Right atrium auricular region (tissue), 2 donors: Measurements from ENCODE around the gene THAP7. TPM values are rescaled to one million over a fixed set of nuclear protein-coding genes. Genes with fewer than 3 reads are reported as not detected.

Experiments
- DNase-seq: peaks from one replicate; pipeline ENCODE4 v3.0.0-alpha.2; 2019; ENCODE audit warnings: low spot score
- H3K27ac ChIP-seq, 2 donors: fragments of 200-600 bp; sonication (generic); 1 replicate in 1 of 2; 2 replicates in 1 of 2; pipeline ENCODE4 v1.5.1; 2016 to 2019
- H3K27me3 ChIP-seq, 2 donors: fragments of 200-600 bp; sonication (generic); one replicate each; pipeline versions ENCODE4 v1.5.1 to v1.6.0; 2017 to 2019
- H3K36me3 ChIP-seq: fragments of 200-600 bp; sonication (generic); one replicate; pipeline ENCODE4 v1.5.1; 2016
- H3K4me1 ChIP-seq, 2 donors: fragments of 200-600 bp; sonication (generic); one replicate each; pipeline versions ENCODE4 v1.5.1 to v1.6.0; 2017 to 2019
- H3K4me3 ChIP-seq, 2 donors: fragments of 200-600 bp; sonication (generic); 1 replicate in 1 of 2; 2 replicates in 1 of 2; pipeline ENCODE4 v1.5.1; 2017 to 2019; ENCODE audit warnings: mild to moderate bottlenecking in 1 of 2, moderate library complexity in 1 of 2
- H3K9me3 ChIP-seq, 2 donors: fragments of 200-600 bp; sonication (generic); one replicate each; pipeline ENCODE4 v1.5.1; 2019
- CTCF ChIP-seq, 2 donors: fragments of 200-600 bp; sonication (generic); IDR thresholded peaks; one replicate each; pipeline ENCODE4 v1.5.1; 2019; ENCODE audit warnings: antibody characterized with exemption in 2 of 2
- total RNA-seq, 2 donors: library from RNA; depleted of rRNA; stranded (reverse); fragments of >200 nt; gene quantifications; one replicate each; pipeline ENCODE4 v1.1.0, GENCODE V29; 2016

Gene THAP7
- total RNA-seq, 2 donors from 2014 or later: 39.8 to 51.1 TPM

- no peaks in the 10 kb centered on the region for H3K27me3 ChIP-seq
- H3K4me3 ChIP-seq: peak overlapping the region; percentile 67 to 68
- TF ChIP-seq CTCF (IDR thresholded peaks at IDR 0.05): peak in 1 of 2 donors; percentile 10
- H3K27ac ChIP-seq: peak overlapping the region; percentile 50 to 64
- no peaks in the 10 kb centered on the region for H3K36me3 ChIP-seq
- H3K4me1 ChIP-seq: peaks cover 0 to 29% of the 10 kb centered on the region in 2 donors
- no peaks in the 10 kb centered on the region for H3K9me3 ChIP-seq
- DNase-seq: no peak
Measured at GRCh38 chr22:20957683-20958431, 44.1 kb downstream of the THAP7 start.

GRCh38 chr22:20957102-20957682 lies 44.7 kb downstream of the THAP7 start:
- no peak for TF ChIP-seq CTCF (IDR thresholded peaks at IDR 0.05)
- peak overlapping the region; percentile 67 to 68 for H3K4me3 ChIP-seq
- DNase-seq: no peak
- H3K36me3 ChIP-seq: peaks cover 5% of the 10 kb centered on the region
- peaks cover 0 to 29% of the 10 kb centered on the region in 2 donors for H3K4me1 ChIP-seq
- H3K27ac ChIP-seq: peak overlapping the region; percentile 50 to 64
- no peaks in the 10 kb centered on the region for H3K9me3 ChIP-seq
- H3K27me3 ChIP-seq: no peaks in the 10 kb centered on the region

- no peak for TF ChIP-seq CTCF (IDR thresholded peaks at IDR 0.05)
- Histone ChIP-seq H3K4me3 (peak overlapping the region; percentile 67 to 68), H3K27ac (peak overlapping the region; percentile 50 to 64), H3K9me3 (no peaks in the 10 kb centered on the region), H3K27me3 (no peaks in the 10 kb centered on the region), H3K4me1 (peaks cover 0 to 29% of the 10 kb centered on the region in 2 donors), H3K36me3 (peaks cover 12% of the 10 kb centered on the region)
- no peak for DNase-seq
Measured at GRCh38 chr22:20956258-20957101, 45.4 kb downstream of the THAP7 start.

- Histone ChIP-seq H3K4me3 (no peak overlapping the region), H3K27me3 (no peaks in the 10 kb centered on the region), H3K9me3 (no peaks in the 10 kb centered on the region), H3K27ac (no peak overlapping the region), H3K36me3 (peaks cover 22% of the 10 kb centered on the region), H3K4me1 (peaks cover 0 to 29% of the 10 kb centered on the region in 2 donors)
- DNase-seq: no peak
- no peak for TF ChIP-seq CTCF (IDR thresholded peaks at IDR 0.05)
Measured at GRCh38 chr22:20955548-20955947, 46.4 kb downstream of the THAP7 start.

GRCh38 chr22:20953668-20954500 lies 48.0 kb downstream of the THAP7 start:
- Histone ChIP-seq H3K36me3 (peaks cover 32% of the 10 kb centered on the region), H3K4me3 (no peak overlapping the region), H3K27ac (no peak overlapping the region), H3K9me3 (no peaks in the 10 kb centered on the region), H3K4me1 (peaks cover 0 to 29% of the 10 kb centered on the region in 2 donors), H3K27me3 (no peaks in the 10 kb centered on the region)
- DNase-seq: peak; percentile 65
- no peak for TF ChIP-seq CTCF (IDR thresholded peaks at IDR 0.05)
